Upper lobe of left lung (tissue), 6 donors: ENCODE data around the gene NPDC1. TPM values are rescaled to one million over a fixed set of nuclear protein-coding genes. Genes with fewer than 3 reads are reported as not detected.

Experiments
- ATAC-seq, 2 donors: fragments of 200-7000 bp; cut with Tn5 transposase; one replicate each; pipeline ENCODE4 v1.9.1; 2022; ENCODE audit warnings: mild to moderate bottlenecking in 2 of 2, moderate library complexity in 2 of 2; ENCODE audit not compliant: low FRiP score in 2 of 2
- DNase-seq, 2 donors: peaks; one replicate each; pipeline ENCODE4 v3.0.0-alpha.2; 2019 to 2020
- H3K27ac ChIP-seq, 4 donors: fragments of 200-600 bp; sonication (generic); one replicate each; pipeline ENCODE4 v1.5.1; 2016 to 2019
- H3K27me3 ChIP-seq, 4 donors: fragments of 200-600 bp; sonication (generic); one replicate each; pipeline ENCODE4 v1.5.1; 2017 to 2019
- H3K36me3 ChIP-seq, 4 donors: fragments of 200-600 bp; sonication (generic); one replicate each; pipeline ENCODE4 v1.5.1; 2016 to 2019
- H3K4me1 ChIP-seq, 4 donors: fragments of 200-600 bp; sonication (generic); one replicate each; pipeline ENCODE4 v1.5.1; 2018 to 2019
- H3K4me3 ChIP-seq, 4 donors: fragments of 200-600 bp; sonication (generic); one replicate each; pipeline ENCODE4 v1.5.1; 2017 to 2019; ENCODE audit warnings: mild to moderate bottlenecking in 2 of 4, moderate library complexity in 1 of 4
- H3K9me3 ChIP-seq, 4 donors: fragments of 200-600 bp; sonication (generic); one replicate each; pipeline ENCODE4 v1.5.1; 2018 to 2019
- EP300 ChIP-seq, 4 donors: sonication (generic); formaldehyde crosslinking; IDR thresholded peaks; one replicate each; pipeline ENCODE4 v1.5.1; 2017; ENCODE audit warnings: antibody characterized with exemption in 4 of 4, control low read depth in 2 of 4
- POLR2A ChIP-seq, 4 donors: fragments of 450-650 bp; IDR thresholded peaks; one replicate each; pipeline ENCODE4 v1.5.1; 2016 to 2017; ENCODE audit warnings: antibody characterized with exemption in 4 of 4, mild to moderate bottlenecking in 2 of 4
- POLR2AphosphoS5 ChIP-seq, 2 donors: sonication (generic); formaldehyde crosslinking; IDR thresholded peaks; one replicate each; pipeline ENCODE4 v1.5.1; 2017; ENCODE audit warnings: antibody characterized with exemption in 2 of 2
- WGBS, 2 donors: methylation state at CpG; one replicate each; pipeline ENCODE4 v1.1.5; 2017 to 2018; 5-methylcytosine and 5-hydroxymethylcytosine counted together
- total RNA-seq, 6 donors: library from RNA; depleted of rRNA in 4 of 6; stranded (reverse); fragments of >200 nt in 4 of 6; gene quantifications; one replicate each; pipeline versions ENCODE4 v1.1.0 to v1.2.1, GENCODE V29; 2016 to 2021
- TF ChIP-seq, protein P1 (sequence below), 6 experiments: fragments of 450-650 bp in 4 of 6; fragments of 200-600 bp in 2 of 6; sonication (generic) in 2 of 6; IDR thresholded peaks; one replicate each; pipeline ENCODE4 v1.5.1; 2016 to 2019; ENCODE audit warnings: antibody characterized with exemption in 6 of 6
- donor health status: DM: no; HTN: no; CAD: no; lungs with moderate emphysema.
- donor health status: DM: no; HTN: yes; CAD: no; lungs with severe emphysema.

Gene NPDC1
- total RNA-seq, 6 donors from 2014 or later: 26.7 to 199 (median 73.2) TPM

DNA sequence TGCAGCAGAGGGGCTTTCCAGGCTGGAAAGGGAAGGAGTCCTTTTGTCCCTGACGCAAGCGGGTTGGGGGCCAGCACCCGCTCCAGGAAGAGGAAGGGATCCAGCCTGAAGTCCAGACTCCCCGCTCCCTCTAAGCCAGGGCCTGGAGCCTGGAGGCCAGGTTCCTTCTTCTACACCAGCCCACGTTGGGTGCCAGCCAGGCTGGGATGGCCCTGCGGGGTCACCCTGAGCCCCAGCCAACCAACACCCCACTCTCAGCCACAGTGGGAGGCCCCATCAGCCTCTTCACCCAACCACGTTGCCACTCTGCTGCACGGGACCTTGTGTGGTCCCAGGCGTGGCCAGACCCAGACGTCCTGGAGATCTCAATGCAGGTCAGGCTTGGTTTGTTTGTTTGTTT lies 13.1 kb downstream of the NPDC1 start:
- Histone ChIP-seq H3K27ac (peak overlapping the region; percentile 60 to 79 (median 76)), H3K4me3 (peak overlapping the region in 3 of 4 donors; percentile 9 to 38 (median 13)), H3K9me3 (no peaks in the 10 kb centered on the region), H3K4me1 (peaks cover 33 to 62% (median 51%) of the 10 kb centered on the region in 4 donors), H3K36me3 (peaks cover 0 to 6% (median 2%) of the 10 kb centered on the region in 4 donors), H3K27me3 (no peaks in the 10 kb centered on the region)
- WGBS, 2 donors: 60 to 74% methylated on average over 9 to 10 of the region's 10 CpGs
- peak in 1 of 2 donors; percentile 78 for DNase-seq
- ATAC-seq: peak; percentile 41 to 66
- TF ChIP-seq, protein P1, sequence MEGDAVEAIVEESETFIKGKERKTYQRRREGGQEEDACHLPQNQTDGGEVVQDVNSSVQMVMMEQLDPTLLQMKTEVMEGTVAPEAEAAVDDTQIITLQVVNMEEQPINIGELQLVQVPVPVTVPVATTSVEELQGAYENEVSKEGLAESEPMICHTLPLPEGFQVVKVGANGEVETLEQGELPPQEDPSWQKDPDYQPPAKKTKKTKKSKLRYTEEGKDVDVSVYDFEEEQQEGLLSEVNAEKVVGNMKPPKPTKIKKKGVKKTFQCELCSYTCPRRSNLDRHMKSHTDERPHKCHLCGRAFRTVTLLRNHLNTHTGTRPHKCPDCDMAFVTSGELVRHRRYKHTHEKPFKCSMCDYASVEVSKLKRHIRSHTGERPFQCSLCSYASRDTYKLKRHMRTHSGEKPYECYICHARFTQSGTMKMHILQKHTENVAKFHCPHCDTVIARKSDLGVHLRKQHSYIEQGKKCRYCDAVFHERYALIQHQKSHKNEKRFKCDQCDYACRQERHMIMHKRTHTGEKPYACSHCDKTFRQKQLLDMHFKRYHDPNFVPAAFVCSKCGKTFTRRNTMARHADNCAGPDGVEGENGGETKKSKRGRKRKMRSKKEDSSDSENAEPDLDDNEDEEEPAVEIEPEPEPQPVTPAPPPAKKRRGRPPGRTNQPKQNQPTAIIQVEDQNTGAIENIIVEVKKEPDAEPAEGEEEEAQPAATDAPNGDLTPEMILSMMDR (IDR thresholded peaks at IDR 0.05): no peak
- TF ChIP-seq EP300 (IDR thresholded peaks at IDR 0.05) (no peak), POLR2A (IDR thresholded peaks at IDR 0.05) (peak in 1 of 4 donors; percentile 57), POLR2AphosphoS5 (IDR thresholded peaks at IDR 0.05) (peak in 1 of 2 donors; percentile 21)

DNA sequence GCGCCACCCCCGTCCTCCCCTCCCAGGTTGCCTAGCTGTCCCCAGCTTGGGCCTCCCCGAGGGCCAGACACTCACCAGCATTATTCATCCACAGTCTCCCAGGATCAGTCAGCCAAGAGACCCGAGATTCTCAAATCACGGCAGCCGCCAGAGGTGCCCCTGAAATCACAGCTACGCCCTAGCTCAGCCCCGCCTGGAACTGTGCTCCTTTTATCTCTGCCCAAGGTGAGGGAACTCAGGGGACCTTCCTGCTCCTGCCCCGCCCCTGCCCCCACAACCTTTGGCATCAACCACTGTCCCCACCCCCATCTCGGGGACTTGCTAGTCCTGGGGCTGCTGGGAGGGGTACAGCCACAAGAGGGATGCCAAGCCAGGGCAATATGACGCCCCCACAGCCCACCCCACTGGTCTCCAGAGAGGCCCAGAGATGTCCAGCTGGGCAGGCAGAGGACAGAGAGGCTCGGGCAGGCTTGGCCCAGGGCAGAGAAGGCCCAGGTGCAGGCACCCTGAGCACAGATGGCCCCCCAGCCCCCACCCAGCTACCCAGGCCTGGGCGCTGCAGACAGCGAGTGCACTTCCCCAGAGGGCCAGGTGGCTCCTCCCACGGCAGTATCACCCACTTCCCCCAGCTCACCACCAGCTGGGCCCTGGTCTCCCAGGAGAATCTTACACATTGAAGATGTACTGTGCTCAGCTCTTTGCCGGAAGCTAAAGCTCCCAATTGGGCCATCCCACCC lies 13.9 kb downstream of the NPDC1 start, which contains the start of gene FUT7:
Gene FUT7 (minus strand): TSS at position 185 of the 737 bp plus-strand sequence. CDS start 97 bp downstream, at position 88.
- H3K36me3 ChIP-seq: no peaks in the 10 kb centered on the region
- TF ChIP-seq, protein P1 (IDR thresholded peaks at IDR 0.05): peak in 1 of 6 experiments; percentile 6
- TF ChIP-seq EP300 (IDR thresholded peaks at IDR 0.05): no peak
- no peak for TF ChIP-seq POLR2AphosphoS5 (IDR thresholded peaks at IDR 0.05)
- TF ChIP-seq POLR2A (IDR thresholded peaks at IDR 0.05): no peak
- no peaks in the 10 kb centered on the region for H3K27me3 ChIP-seq
- ATAC-seq: no peak
- peak in 1 of 2 donors; percentile 64 for DNase-seq
- peaks cover 39 to 68% (median 57%) of the 10 kb centered on the region in 4 donors for H3K4me1 ChIP-seq
- peak within 1 kb of the TSS; percentile 60 to 79 (median 76) for H3K27ac ChIP-seq
- H3K9me3 ChIP-seq: no peaks in the 10 kb centered on the region
- H3K4me3 ChIP-seq: peak within 1 kb of the TSS in 3 of 4 donors; percentile 12 to 38 (median 21)
- 41 to 49% methylated on average over 6 to 16 of the region's 16 CpGs for WGBS, 2 donors

DNA sequence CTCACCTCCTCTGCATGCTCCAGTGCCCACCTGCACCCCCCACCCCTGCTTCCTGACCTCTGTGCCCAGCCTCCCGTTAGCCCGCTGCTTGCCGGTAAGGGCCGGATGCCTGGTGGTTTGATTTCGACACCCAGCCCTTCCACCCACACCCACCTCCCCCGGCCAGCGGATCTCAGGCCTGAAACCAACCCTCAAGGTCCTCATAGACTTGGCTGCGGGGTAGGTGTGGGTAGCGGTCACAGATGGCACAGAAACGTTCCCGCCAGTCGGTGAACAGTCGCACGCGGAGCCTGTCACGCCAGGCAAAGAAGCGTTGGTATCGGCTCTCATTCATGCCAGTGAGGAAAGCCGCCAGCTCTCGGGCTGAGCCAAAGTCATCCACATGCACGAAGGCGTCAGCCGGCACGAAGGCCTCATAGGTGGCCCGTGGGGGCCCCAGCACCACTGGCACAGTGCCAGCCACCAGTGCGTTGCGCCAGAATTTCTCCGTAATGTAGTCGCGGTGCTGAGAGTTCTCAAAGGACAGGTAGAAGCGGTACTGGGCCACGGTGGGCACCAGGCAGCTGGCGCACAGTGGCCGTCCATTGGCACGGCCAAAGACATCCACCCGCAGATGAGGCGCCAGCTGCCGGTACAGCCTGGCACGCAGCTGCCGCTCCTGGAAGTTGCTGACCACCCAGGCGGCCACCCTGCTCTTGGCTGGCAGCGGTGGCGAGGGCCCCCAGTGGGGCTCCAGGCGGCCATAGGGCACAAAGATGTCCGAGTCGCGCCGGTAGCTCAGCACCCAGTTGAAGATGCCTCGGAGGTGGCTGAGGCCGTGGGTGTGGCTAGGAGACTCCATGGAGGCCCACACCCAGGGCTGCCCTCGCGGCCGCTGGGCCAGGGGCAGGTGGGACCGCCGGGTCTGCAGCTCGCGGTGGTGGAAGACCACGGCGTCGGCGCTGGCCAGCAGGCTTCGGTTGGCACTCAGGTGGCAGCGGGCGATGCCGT lies 15.1 kb downstream of the NPDC1 start:
- TF ChIP-seq EP300 (IDR thresholded peaks at IDR 0.05): no peak
- peak in 1 of 2 donors; percentile 38 for TF ChIP-seq POLR2AphosphoS5 (IDR thresholded peaks at IDR 0.05)
- Histone ChIP-seq H3K4me3 (peak overlapping the region in 3 of 4 donors; percentile 12 to 38 (median 21)), H3K9me3 (no peaks in the 10 kb centered on the region), H3K27ac (peak overlapping the region; percentile 71 to 79 (median 76)), H3K4me1 (peaks cover 43 to 80% (median 60%) of the 10 kb centered on the region in 4 donors), H3K36me3 (no peaks in the 10 kb centered on the region), H3K27me3 (no peaks in the 10 kb centered on the region)
- DNase-seq (peak in 1 of 2 donors; percentile 78), ATAC-seq (no peak)
- WGBS, 2 donors: 74 to 77% methylated on average over 27 to 60 of the region's 65 CpGs

DNA sequence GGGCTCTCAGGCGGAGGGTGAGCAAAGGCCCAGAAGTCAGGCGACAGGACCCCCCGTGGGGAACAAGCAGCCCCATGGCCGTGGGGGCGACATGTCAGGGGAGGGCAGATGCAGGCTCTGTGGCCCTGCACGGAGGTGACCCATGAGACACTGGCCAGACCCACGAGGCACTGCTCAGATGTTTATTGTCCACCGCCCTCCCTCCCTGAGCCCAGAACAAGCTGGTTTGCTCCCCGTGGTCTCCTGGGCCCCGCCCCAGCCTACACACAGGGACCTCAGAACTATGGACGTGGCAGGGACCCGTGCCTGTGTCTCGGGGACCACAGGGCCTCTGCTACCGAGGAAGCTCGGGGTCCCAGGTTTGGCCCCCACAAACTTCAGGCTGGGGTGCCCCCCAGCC lies 16.0 kb downstream of the NPDC1 start:
- H3K4me3 ChIP-seq: peak overlapping the region in 3 of 4 donors; percentile 12 to 38 (median 21)
- 50 to 56% methylated on average over 2 to 14 of the region's 15 CpGs for WGBS, 2 donors
- TF ChIP-seq, protein P1 (IDR thresholded peaks at IDR 0.05): no peak
- no peak for TF ChIP-seq POLR2A (IDR thresholded peaks at IDR 0.05)
- no peak for TF ChIP-seq POLR2AphosphoS5 (IDR thresholded peaks at IDR 0.05)
- no peak for TF ChIP-seq EP300 (IDR thresholded peaks at IDR 0.05)
- peaks cover 36 to 73% (median 53%) of the 10 kb centered on the region in 4 donors for H3K4me1 ChIP-seq
- H3K27me3 ChIP-seq: no peaks in the 10 kb centered on the region
- H3K36me3 ChIP-seq: no peaks in the 10 kb centered on the region
- ATAC-seq: no peak
- peak overlapping the region; percentile 71 to 79 (median 76) for H3K27ac ChIP-seq
- peak in 1 of 2 donors; percentile 33 for DNase-seq
- no peaks in the 10 kb centered on the region for H3K9me3 ChIP-seq
